ENCODE data around the gene KLHL12.

GRCh38 chr1:202844935-202845334 lies 82.1 kb downstream of the KLHL12 start:
- TF ChIP-seq, protein P1, sequence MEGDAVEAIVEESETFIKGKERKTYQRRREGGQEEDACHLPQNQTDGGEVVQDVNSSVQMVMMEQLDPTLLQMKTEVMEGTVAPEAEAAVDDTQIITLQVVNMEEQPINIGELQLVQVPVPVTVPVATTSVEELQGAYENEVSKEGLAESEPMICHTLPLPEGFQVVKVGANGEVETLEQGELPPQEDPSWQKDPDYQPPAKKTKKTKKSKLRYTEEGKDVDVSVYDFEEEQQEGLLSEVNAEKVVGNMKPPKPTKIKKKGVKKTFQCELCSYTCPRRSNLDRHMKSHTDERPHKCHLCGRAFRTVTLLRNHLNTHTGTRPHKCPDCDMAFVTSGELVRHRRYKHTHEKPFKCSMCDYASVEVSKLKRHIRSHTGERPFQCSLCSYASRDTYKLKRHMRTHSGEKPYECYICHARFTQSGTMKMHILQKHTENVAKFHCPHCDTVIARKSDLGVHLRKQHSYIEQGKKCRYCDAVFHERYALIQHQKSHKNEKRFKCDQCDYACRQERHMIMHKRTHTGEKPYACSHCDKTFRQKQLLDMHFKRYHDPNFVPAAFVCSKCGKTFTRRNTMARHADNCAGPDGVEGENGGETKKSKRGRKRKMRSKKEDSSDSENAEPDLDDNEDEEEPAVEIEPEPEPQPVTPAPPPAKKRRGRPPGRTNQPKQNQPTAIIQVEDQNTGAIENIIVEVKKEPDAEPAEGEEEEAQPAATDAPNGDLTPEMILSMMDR (IDR thresholded peaks at IDR 0.05) = no peak
- no peak for TF ChIP-seq POLR2A (IDR thresholded peaks at IDR 0.05)
